Measurements from ENCODE around the gene ESD.

The ESD gene

DNA sequence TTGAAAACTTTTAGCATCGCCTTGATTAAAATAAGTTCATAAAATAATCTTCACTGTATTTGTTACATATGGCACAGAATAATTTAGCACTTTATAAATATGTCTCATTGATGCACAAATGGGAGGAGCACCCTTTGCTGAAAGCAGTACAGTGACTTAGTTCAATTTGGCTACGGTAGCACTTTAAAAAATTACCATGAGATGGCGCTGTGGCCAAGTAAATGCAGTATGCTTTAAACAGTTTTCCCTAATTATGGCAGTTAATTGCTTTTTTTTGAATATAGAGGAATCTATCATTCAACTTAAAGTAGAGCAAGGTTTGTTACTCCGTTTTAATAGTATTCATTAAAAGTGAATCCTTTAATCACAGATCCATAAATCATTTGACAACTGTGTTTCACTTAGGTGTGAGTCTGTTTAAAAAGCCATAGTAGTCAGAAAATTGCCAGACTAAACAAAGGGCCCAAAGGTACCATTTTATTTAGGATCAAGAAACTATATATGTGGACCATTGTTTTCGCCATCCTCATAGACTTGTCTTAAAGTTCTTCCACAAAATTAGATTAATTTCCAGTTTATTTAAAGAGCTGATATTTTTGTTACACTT, 34.7 kb upstream of the ESD start:
- TF ChIP-seq CEBPB (IDR thresholded peaks at IDR 0.05) (no peak), FOXM1 (IDR thresholded peaks at IDR 0.05; ENCODE audit: borderline replicate concordance, low read depth) (0 out of 2 replicates have a peak, but pooled peaks have one; percentile 30), RAD21 (IDR thresholded peaks at IDR 0.05; ENCODE audit: low read depth) (peak; percentile 88)

DNA sequence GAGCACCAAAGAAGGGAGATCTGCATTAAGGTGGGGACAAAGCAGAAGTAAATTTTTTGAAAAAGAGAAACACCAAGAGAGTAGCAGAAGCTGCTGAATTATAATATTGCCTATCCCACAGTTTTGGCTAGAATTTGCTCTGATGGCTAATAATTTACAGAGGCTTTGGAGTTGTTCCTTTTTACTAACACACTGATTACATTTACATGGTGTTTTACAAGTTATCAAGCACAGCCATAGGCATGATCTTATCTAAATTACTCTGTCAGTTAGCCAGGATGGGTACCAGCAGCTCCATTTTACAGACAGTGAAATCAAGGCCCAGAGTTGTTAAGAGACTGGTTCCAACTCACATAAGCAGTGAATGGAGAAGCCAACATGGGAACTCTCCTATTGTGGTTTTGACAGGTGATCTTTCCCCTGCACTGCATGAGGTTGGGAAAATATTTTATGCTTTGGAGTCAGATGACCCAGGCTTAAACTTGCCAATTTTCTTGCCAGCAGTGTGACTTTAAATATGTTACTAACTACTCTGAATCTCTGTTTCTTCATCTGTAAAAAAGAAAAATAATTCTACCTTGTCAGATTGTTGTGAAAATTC, 33.5 kb upstream of the ESD start:
- TF ChIP-seq, protein P1, sequence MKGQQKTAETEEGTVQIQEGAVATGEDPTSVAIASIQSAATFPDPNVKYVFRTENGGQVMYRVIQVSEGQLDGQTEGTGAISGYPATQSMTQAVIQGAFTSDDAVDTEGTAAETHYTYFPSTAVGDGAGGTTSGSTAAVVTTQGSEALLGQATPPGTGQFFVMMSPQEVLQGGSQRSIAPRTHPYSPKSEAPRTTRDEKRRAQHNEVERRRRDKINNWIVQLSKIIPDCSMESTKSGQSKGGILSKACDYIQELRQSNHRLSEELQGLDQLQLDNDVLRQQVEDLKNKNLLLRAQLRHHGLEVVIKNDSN (IDR thresholded peaks at IDR 0.05), result no peak

DNA sequence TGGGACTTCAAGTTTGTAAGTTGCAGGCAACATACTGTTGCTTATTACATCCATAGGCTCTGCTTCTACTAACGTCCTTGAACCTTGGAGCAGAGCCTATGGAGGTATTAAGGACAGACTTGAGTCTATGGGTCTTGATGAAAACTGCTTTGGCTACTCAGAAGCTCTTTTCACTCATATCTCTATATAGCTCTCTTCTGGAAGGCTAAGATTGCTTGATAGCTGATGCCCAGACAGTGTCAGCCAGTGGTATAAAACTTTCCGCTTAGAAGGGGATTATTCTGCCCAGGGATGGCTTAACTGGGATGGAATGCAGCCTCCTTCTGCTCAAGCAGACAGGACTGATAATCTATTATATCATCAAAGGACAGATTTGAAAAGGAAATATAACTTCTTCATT, 25.6 kb upstream of the ESD start:
- TF ChIP-seq CREB1 (IDR thresholded peaks at IDR 0.05; ENCODE audit: low read depth), result no peak
- TF ChIP-seq, protein P2, sequence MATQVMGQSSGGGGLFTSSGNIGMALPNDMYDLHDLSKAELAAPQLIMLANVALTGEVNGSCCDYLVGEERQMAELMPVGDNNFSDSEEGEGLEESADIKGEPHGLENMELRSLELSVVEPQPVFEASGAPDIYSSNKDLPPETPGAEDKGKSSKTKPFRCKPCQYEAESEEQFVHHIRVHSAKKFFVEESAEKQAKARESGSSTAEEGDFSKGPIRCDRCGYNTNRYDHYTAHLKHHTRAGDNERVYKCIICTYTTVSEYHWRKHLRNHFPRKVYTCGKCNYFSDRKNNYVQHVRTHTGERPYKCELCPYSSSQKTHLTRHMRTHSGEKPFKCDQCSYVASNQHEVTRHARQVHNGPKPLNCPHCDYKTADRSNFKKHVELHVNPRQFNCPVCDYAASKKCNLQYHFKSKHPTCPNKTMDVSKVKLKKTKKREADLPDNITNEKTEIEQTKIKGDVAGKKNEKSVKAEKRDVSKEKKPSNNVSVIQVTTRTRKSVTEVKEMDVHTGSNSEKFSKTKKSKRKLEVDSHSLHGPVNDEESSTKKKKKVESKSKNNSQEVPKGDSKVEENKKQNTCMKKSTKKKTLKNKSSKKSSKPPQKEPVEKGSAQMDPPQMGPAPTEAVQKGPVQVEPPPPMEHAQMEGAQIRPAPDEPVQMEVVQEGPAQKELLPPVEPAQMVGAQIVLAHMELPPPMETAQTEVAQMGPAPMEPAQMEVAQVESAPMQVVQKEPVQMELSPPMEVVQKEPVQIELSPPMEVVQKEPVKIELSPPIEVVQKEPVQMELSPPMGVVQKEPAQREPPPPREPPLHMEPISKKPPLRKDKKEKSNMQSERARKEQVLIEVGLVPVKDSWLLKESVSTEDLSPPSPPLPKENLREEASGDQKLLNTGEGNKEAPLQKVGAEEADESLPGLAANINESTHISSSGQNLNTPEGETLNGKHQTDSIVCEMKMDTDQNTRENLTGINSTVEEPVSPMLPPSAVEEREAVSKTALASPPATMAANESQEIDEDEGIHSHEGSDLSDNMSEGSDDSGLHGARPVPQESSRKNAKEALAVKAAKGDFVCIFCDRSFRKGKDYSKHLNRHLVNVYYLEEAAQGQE (IDR thresholded peaks at IDR 0.05; ENCODE audit: low read depth), result no peak
- no peak for TF ChIP-seq CEBPB (IDR thresholded peaks at IDR 0.05)
- TF ChIP-seq TCF12 (IDR thresholded peaks at IDR 0.05; ENCODE audit: low read depth), result no peak
- no peak for TF ChIP-seq TAF1 (IDR thresholded peaks at IDR 0.05; ENCODE audit: low read depth)
- no peak for TF ChIP-seq TEAD4 (IDR thresholded peaks at IDR 0.05)
- TF ChIP-seq, protein P1 (IDR thresholded peaks at IDR 0.05), result no peak
- TF ChIP-seq, protein P3, sequence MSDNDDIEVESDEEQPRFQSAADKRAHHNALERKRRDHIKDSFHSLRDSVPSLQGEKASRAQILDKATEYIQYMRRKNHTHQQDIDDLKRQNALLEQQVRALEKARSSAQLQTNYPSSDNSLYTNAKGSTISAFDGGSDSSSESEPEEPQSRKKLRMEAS (IDR thresholded peaks at IDR 0.05), result no peak
- TF ChIP-seq NFIC (IDR thresholded peaks at IDR 0.05), result no peak
- no peak for TF ChIP-seq YY1 (IDR thresholded peaks at IDR 0.05; ENCODE audit: low read depth)
- no peak for TF ChIP-seq EGR1 (IDR thresholded peaks at IDR 0.05)
- TF ChIP-seq RAD21 (IDR thresholded peaks at IDR 0.05; ENCODE audit: low read depth), result no peak
- TF ChIP-seq EP300 (IDR thresholded peaks at IDR 0.05; ENCODE audit: borderline replicate concordance), result no peak
- no peak for TF ChIP-seq ZBTB7A (IDR thresholded peaks at IDR 0.05; ENCODE audit: low read depth)

DNA sequence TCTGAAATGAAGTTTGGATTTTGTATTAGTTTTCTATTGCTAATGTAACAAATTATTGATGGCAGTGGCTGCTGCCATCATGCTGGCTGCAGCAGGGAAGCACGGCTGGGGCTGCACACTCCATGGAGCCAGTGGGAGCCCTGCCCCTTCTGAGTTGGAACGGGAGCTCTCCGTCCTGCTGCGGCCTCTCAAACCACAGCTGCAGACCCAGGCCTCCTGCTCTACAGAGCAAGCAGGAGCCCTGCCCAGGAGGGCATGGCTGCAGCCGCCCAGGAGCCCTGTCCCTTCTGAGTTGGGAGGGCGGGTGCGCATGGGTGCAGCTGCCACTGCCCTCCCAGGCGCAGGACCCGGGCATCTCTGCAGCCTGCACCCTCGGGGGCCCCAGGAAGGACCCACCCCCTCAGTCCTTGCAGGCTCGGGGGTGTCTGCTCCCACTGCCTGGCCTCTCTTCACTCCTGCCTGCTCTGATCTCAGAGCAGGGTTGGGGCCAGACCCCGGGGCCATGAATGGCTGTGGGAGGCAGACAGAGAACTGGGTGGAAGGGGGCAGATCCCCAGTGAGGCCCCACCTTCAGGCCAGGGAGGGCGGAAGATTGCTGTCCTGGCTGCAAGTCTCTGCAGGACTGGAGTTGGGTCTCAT, 21.0 kb upstream of the ESD start:
- TF ChIP-seq RAD21 (IDR thresholded peaks at IDR 0.05; ENCODE audit: low read depth), result no peak
- TF ChIP-seq TAF1 (IDR thresholded peaks at IDR 0.05; ENCODE audit: low read depth), result no peak
- TF ChIP-seq ZBTB7A (IDR thresholded peaks at IDR 0.05; ENCODE audit: low read depth), result no peak
- TF ChIP-seq FOXM1 (IDR thresholded peaks at IDR 0.05; ENCODE audit: borderline replicate concordance, low read depth), result no peak
- no peak for TF ChIP-seq NFIC (IDR thresholded peaks at IDR 0.05)
- no peak for TF ChIP-seq EGR1 (IDR thresholded peaks at IDR 0.05)
- no peak for TF ChIP-seq TCF12 (IDR thresholded peaks at IDR 0.05; ENCODE audit: low read depth)
- TF ChIP-seq, protein P1 (IDR thresholded peaks at IDR 0.05), result no peak
- TF ChIP-seq CREB1 (IDR thresholded peaks at IDR 0.05; ENCODE audit: low read depth), result no peak
- no peak for TF ChIP-seq YY1 (IDR thresholded peaks at IDR 0.05; ENCODE audit: low read depth)
- TF ChIP-seq, protein P3 (IDR thresholded peaks at IDR 0.05), result no peak
- no peak for TF ChIP-seq TEAD4 (IDR thresholded peaks at IDR 0.05)
- TF ChIP-seq CEBPB (IDR thresholded peaks at IDR 0.05), result no peak
- TF ChIP-seq, protein P2 (IDR thresholded peaks at IDR 0.05; ENCODE audit: low read depth), result no peak
- TF ChIP-seq EP300 (IDR thresholded peaks at IDR 0.05; ENCODE audit: borderline replicate concordance), result no peak

DNA sequence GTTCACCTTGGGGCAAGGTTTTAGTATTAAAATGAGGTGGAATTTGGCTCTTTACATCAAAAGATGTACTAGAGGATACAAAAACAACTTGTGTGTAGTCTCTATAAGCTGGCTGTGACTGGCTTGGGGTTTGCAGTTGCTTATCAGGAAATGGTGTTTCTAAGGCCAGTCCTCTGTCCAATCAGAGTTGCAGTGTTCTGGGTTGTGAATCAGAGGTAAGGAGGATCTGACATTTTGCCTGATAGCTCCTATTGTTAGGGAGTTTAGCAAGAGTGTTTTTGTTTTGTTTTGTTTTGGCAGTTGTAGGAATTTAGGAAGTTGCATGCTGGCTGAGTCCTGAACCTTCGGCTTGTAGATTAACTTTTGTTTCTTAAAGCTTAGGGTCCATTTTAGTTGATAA, 20.1 kb upstream of the ESD start:
- TF ChIP-seq NFIC (IDR thresholded peaks at IDR 0.05), result no peak
- TF ChIP-seq CEBPB (IDR thresholded peaks at IDR 0.05), result no peak
- TF ChIP-seq TCF12 (IDR thresholded peaks at IDR 0.05; ENCODE audit: low read depth), result no peak
- TF ChIP-seq, protein P2 (IDR thresholded peaks at IDR 0.05; ENCODE audit: low read depth), result no peak
- TF ChIP-seq FOXM1 (IDR thresholded peaks at IDR 0.05; ENCODE audit: borderline replicate concordance, low read depth), result no peak
- no peak for TF ChIP-seq TAF1 (IDR thresholded peaks at IDR 0.05; ENCODE audit: low read depth)

All from Ishikawa (cell line).